IMR-90 (cell line): Measurements from ENCODE around the gene CST7. TPM values are rescaled to one million over a fixed set of nuclear protein-coding genes. Genes with fewer than 3 reads are reported as not detected.

Experiments
- ATAC-seq: fragments of 200-7000 bp; cut with Tn5 transposase; 2 replicates; pipeline ENCODE4 v1.9.1; 2020; ENCODE audit warnings: low read depth, mild to moderate bottlenecking, moderate library complexity
- BruUV-seq: library from RNA; stranded (reverse); fragments of 400-500 nt; replicated peaks from 2 replicates; lab custom pipeline; 2021; lab: Mats Ljungman, UMichigan
- CTCF ChIA-PET: fragments of 300-600 bp; formaldehyde crosslinking; extraction: SDS; loops from one replicate; lab custom pipeline; 2021; ENCODE audit warnings: antibody characterized with exemption; lab: Yijun Ruan, JAX
- POLR2A ChIA-PET: fragments of 300-600 bp; sonication (Branson Sonifier 250); formaldehyde crosslinking; loops from one replicate; lab custom pipeline; 2022; ENCODE audit warnings: antibody characterized with exemption; ENCODE audit not compliant: unreplicated experiment; lab: Charles Lee
- DNase-seq: peaks from one replicate; pipeline ENCODE4 v3.0.0; 2013
- H2AFZ ChIP-seq: replicated peaks from 2 replicates; pipeline ENCODE3; 2013; ENCODE audit warnings: low read length, mild to moderate bottlenecking; ENCODE audit not compliant: poor library complexity
- H2AK5ac ChIP-seq: 2 replicates; pipeline ENCODE4 v1.6.1; 2013; ENCODE audit warnings: low read depth, low read length, inconsistent platforms
- H2AK9ac ChIP-seq: replicated peaks from 2 replicates; pipeline ENCODE3; 2013; ENCODE audit warnings: mild to moderate bottlenecking, low read depth, low read length, moderate library complexity; ENCODE audit not compliant: poor library complexity
- H2BK120ac ChIP-seq: 2 replicates; pipeline ENCODE4 v1.6.1; 2013; ENCODE audit warnings: low read depth, low read length, inconsistent platforms
- H2BK15ac ChIP-seq: 3 replicates; pipeline ENCODE4 v1.6.1; 2013; ENCODE audit warnings: low read depth, low read length, inconsistent platforms
- H2BK20ac ChIP-seq: 2 replicates; pipeline ENCODE4 v1.6.1; 2013; ENCODE audit warnings: low read depth, mild to moderate bottlenecking, inconsistent platforms, low read length, moderate library complexity
- H2BK5ac ChIP-seq: 2 replicates; pipeline ENCODE4 v1.6.1; 2013; ENCODE audit warnings: mild to moderate bottlenecking, low read depth, low read length, inconsistent platforms; ENCODE audit not compliant: poor library complexity, severe bottlenecking
- H3K14ac ChIP-seq: replicated peaks from 2 replicates; pipeline ENCODE4 v1.6.1; 2013; ENCODE audit warnings: low read depth, low read length, inconsistent platforms
- H3K18ac ChIP-seq: 2 replicates; pipeline ENCODE4 v1.6.1; 2013; ENCODE audit warnings: low read depth, low read length, control low read depth
- H3K23ac ChIP-seq: 2 replicates; pipeline ENCODE4 v1.6.1; 2013; ENCODE audit warnings: low read depth, low read length, inconsistent platforms
- H3K27ac ChIP-seq: 2 replicates; pipeline ENCODE4 v1.5.1; 2013; ENCODE audit warnings: mild to moderate bottlenecking, control low read depth, low read length; ENCODE audit not compliant: insufficient read depth
- H3K27me3 ChIP-seq: 2 replicates; pipeline ENCODE4 v1.6.1; 2013; ENCODE audit warnings: low read length; ENCODE audit not compliant: control insufficient read depth, insufficient read depth
- H3K36me3 ChIP-seq: 2 replicates; pipeline ENCODE4 v1.6.1; 2013; ENCODE audit warnings: low read length, mixed read lengths; ENCODE audit not compliant: control insufficient read depth, insufficient read depth
- H3K4ac ChIP-seq: 2 replicates; pipeline ENCODE4 v1.6.1; 2013; ENCODE audit warnings: low read depth, low read length, inconsistent platforms
- H3K4me1 ChIP-seq: 2 replicates; pipeline ENCODE4 v1.6.1; 2013; ENCODE audit warnings: low read length, mixed read lengths; ENCODE audit not compliant: control insufficient read depth, insufficient read depth
- H3K4me2 ChIP-seq: 2 replicates; pipeline ENCODE4 v1.6.1; 2013; ENCODE audit warnings: low read depth, mild to moderate bottlenecking, control low read depth, low read length, moderate library complexity
- H3K4me3 ChIP-seq: 2 replicates; pipeline ENCODE4 v1.5.1; 2013; ENCODE audit warnings: low read depth, mild to moderate bottlenecking, control low read depth, low read length, moderate library complexity; ENCODE audit not compliant: insufficient read depth
- H3K56ac ChIP-seq: 2 replicates; pipeline ENCODE4 v1.6.1; 2013; ENCODE audit warnings: low read length, inconsistent platforms; ENCODE audit not compliant: insufficient read depth; ENCODE audit errors: extremely low read depth
- H3K79me1 ChIP-seq, 2 experiments: 2 replicates each; pipeline ENCODE4 v1.6.1; 2013; ENCODE audit warnings: low read length in 2 of 2, inconsistent platforms in 1 of 2, low read depth in 1 of 2
- H3K9ac ChIP-seq: 2 replicates; pipeline ENCODE4 v1.6.1; 2013; ENCODE audit warnings: low read depth, low read length, control low read depth
- H3K9me1 ChIP-seq: 2 replicates; pipeline ENCODE4 v1.6.1; 2013; ENCODE audit warnings: low read length, inconsistent platforms; ENCODE audit not compliant: insufficient read depth
- H3K9me3 ChIP-seq: 2 replicates; pipeline ENCODE4 v1.6.1; 2013; ENCODE audit warnings: low read length; ENCODE audit not compliant: control insufficient read depth, insufficient read depth
- H4K20me1 ChIP-seq: 2 replicates; pipeline ENCODE4 v1.6.1; 2013; ENCODE audit warnings: low read length, inconsistent platforms; ENCODE audit not compliant: insufficient read depth
- H4K5ac ChIP-seq: 2 replicates; pipeline ENCODE4 v1.6.1; 2013; ENCODE audit warnings: mild to moderate bottlenecking, low read depth, low read length, control low read depth
- H4K8ac ChIP-seq, 2 experiments: 2 replicates each; pipeline ENCODE4 v1.6.1; 2013; ENCODE audit warnings: low read depth in 2 of 2, low read length in 2 of 2, control low read depth in 1 of 2, inconsistent platforms in 1 of 2
- H4K91ac ChIP-seq: 2 replicates; pipeline ENCODE4 v1.6.1; 2013; ENCODE audit warnings: low read depth, low read length, inconsistent platforms; ENCODE audit not compliant: insufficient read depth
- BHLHE40 ChIP-seq: fragments of 150-350 bp; IDR thresholded peaks from 2 replicates; pipeline ENCODE4 v1.6.1; 2016; ENCODE audit warnings: mild to moderate bottlenecking, low read depth, low read length
- CEBPB ChIP-seq: IDR thresholded peaks from 2 replicates; pipeline ENCODE4 v1.6.1; 2012; ENCODE audit warnings: low read depth, low read length, improper control_type of control experiment
- CHD1 ChIP-seq: IDR thresholded peaks from 2 replicates; pipeline ENCODE4 v1.6.1; 2012; ENCODE audit warnings: low read depth, low read length, improper control_type of control experiment
- CTCF ChIP-seq: conservative IDR thresholded peaks from 2 replicates; pipeline ENCODE4 v1.5.1; 2012; ENCODE audit warnings: mild to moderate bottlenecking, low read depth, low read length, improper control_type of control experiment
- ELK1 ChIP-seq: fragments of 150-350 bp; IDR thresholded peaks from 2 replicates; pipeline ENCODE4 v1.6.1; 2016; ENCODE audit warnings: low read depth, mild to moderate bottlenecking, low read length, moderate library complexity, borderline replicate concordance
- FOS ChIP-seq: fragments of 150-350 bp; IDR thresholded peaks from 2 replicates; pipeline ENCODE4 v1.6.1; 2016; ENCODE audit warnings: low read depth, low read length
- MAFK ChIP-seq: IDR thresholded peaks from 2 replicates; pipeline ENCODE4 v1.6.1; 2012; ENCODE audit warnings: low read depth, low read length, improper control_type of control experiment
- MXI1 ChIP-seq: IDR thresholded peaks from 2 replicates; pipeline ENCODE4 v1.6.1; 2012; ENCODE audit warnings: low read depth, mild to moderate bottlenecking, low read length, moderate library complexity, borderline replicate concordance
- POLR2A ChIP-seq: IDR thresholded peaks from 2 replicates; pipeline ENCODE4 v1.6.1; 2012; ENCODE audit warnings: mild to moderate bottlenecking, low read depth, low read length
- RAD21 ChIP-seq: IDR thresholded peaks from 2 replicates; pipeline ENCODE4 v1.6.1; 2012; ENCODE audit warnings: low read length, improper control_type of control experiment
- RFX5 ChIP-seq: IDR thresholded peaks from 2 replicates; pipeline ENCODE4 v1.8.0; 2012; ENCODE audit warnings: low read depth, mild to moderate bottlenecking, low read length, moderate library complexity
- SMC3 ChIP-seq: fragments of 150-350 bp; IDR thresholded peaks from 2 replicates; pipeline ENCODE4 v1.6.1; 2016; ENCODE audit warnings: low read depth, mild to moderate bottlenecking, antibody characterized with exemption, low read length, moderate library complexity
- USF2 ChIP-seq: fragments of 150-350 bp; IDR thresholded peaks from 2 replicates; pipeline ENCODE4 v1.6.1; 2017; ENCODE audit warnings: mild to moderate bottlenecking, antibody characterized with exemption, low read length, low read depth
- WGBS, 2 experiments: methylation state at CpG; one replicate each; pipeline versions ENCODE4 v1.1.5 to v1.1.7; 2013; ENCODE audit warnings: missing lambda C conversion rate in 2 of 2; ENCODE audit not compliant: insufficient read length in 1 of 2; ENCODE audit errors: extremely low coverage in 2 of 2; 5-methylcytosine and 5-hydroxymethylcytosine counted together
- dilution Hi-C: fragments of 300-500 bp; cut with HindIII; formaldehyde crosslinking; loops from one replicate; pipeline ENCODE4 v1.14.3; 2018; ENCODE audit warnings: low sequenced_read_pairs; ENCODE audit not compliant: unreplicated experiment
- in situ Hi-C: fragments of 300-500 bp; cut with MboI; formaldehyde crosslinking; loops from 3 replicates; pipeline ENCODE4 v1.14.3; 2019; ENCODE audit warnings: low sequenced_read_pairs, inconsistent platforms, mixed read lengths
- intact Hi-C: fragments of 100-400 bp; cut with micrococcal nuclease; formaldehyde crosslinking; loops from 2 replicates; pipeline ENCODE4 v1.10.0; 2022
- polyA plus RNA-seq, 3 experiments: library from polyadenylated mRNA; depleted of rRNA; stranded (reverse); fragments of >200 nt; gene quantifications; 2 replicates each; pipeline ENCODE4 v1.2.3, GENCODE V29; 2012; ENCODE audit warnings: low replicate concordance in 1 of 3
- total RNA-seq: library from RNA; depleted of rRNA; stranded (reverse); fragments of >200 nt; gene quantifications from 2 replicates; pipeline ENCODE4 v1.2.3, GENCODE V29; 2012

The CST7 gene
- total and polyA plus RNA-seq, 2 of the 4 experiments (the other 2 are of a cell fraction): not detected

GRCh38 chr20:24917797-24918578 is 31.1 kb upstream of the CST7 start:
- no TSS peak for BruUV-seq
- no peak overlapping the region for H2AK5ac ChIP-seq
- H3K9ac ChIP-seq: no peak overlapping the region
- no peak overlapping the region for H4K91ac ChIP-seq
- no peaks in the 10 kb centered on the region for H3K36me3 ChIP-seq
- no peak overlapping the region for H3K4me3 ChIP-seq
- dilution Hi-C loops (no loop called here), in situ Hi-C loops (loop anchor here (5.0 to 25.0 kb wide), 2 partner anchors 756 to 981 kb away; no protein-coding TSS in a partner anchor), intact Hi-C loops (loop anchor here (1.0 to 2.0 kb wide), 5 partner anchors 137 to 1029 kb away; no protein-coding TSS in a partner anchor)
- ChIA-PET CTCF (interaction anchor here (0.6 to 1.3 kb wide), 2 partner anchors 746 to 757 kb away, joined by 3 to 7 read pairs; no protein-coding TSS in a partner anchor), POLR2A (no interaction called here)
- peak overlapping the region; percentile 78 for H2AFZ ChIP-seq
- H3K4me1 ChIP-seq: no peaks in the 10 kb centered on the region
- peak; percentile 34; the same call in 1 of the 2 replicates for TF ChIP-seq POLR2A
- no peak for TF ChIP-seq USF2
- TF ChIP-seq CEBPB: no peak
- peak; percentile 83 for TF ChIP-seq SMC3
- TF ChIP-seq CTCF: peak; percentile 92
- TF ChIP-seq FOS: no peak
- TF ChIP-seq ELK1: no peak
- peak; percentile 95 for TF ChIP-seq RAD21
- no peak for TF ChIP-seq MAFK
- no peak for TF ChIP-seq MXI1
- no peak for TF ChIP-seq BHLHE40
- no peak for TF ChIP-seq RFX5
- no peak for TF ChIP-seq CHD1
- no peaks in the 10 kb centered on the region for H3K9me1 ChIP-seq
- H2BK120ac ChIP-seq: no peak overlapping the region
- H2BK20ac ChIP-seq: no peak overlapping the region
- WGBS, 2 experiments: 4% methylated on average over 18 of the region's 34 CpGs; no CpG with 5 or more reads in 1 of the 2 experiments
- H3K4ac ChIP-seq: no peak overlapping the region
- H4K5ac ChIP-seq: no peak overlapping the region
- H3K79me1 ChIP-seq: no peaks in the 10 kb centered on the region
- peak; percentile 58 for DNase-seq
- peak overlapping the region; percentile 63 for H2AK9ac ChIP-seq
- H3K14ac ChIP-seq: no peak overlapping the region
- H3K18ac ChIP-seq: no peak overlapping the region
- H3K23ac ChIP-seq: no peak overlapping the region
- H3K27ac ChIP-seq: no peak overlapping the region
- no peak overlapping the region for H2BK15ac ChIP-seq
- H3K27me3 ChIP-seq: peaks cover 20% of the 10 kb centered on the region; the same call in 1 of the 2 replicates
- ATAC-seq: peak; percentile 98
- H2BK5ac ChIP-seq: no peak overlapping the region
- no peak overlapping the region; the same call in 1 of the 2 replicates for H3K4me2 ChIP-seq
- H4K8ac ChIP-seq: no peak overlapping the region
- H3K9me3 ChIP-seq: no peaks in the 10 kb centered on the region
- H4K20me1 ChIP-seq: no peaks in the 10 kb centered on the region
- no peak overlapping the region for H3K56ac ChIP-seq
